ENCODE measurements around the gene TGFBR3.

The TGFBR3 gene

GRCh38 chr1:91730801-91731732 lies 154.9 kb downstream of the TGFBR3 start:
- Histone ChIP-seq H3K36me3 (ENCODE audit: control insufficient read depth, insufficient read depth, low read length) (peaks cover 3% of the 10 kb centered on the region), H3K4me3 (ENCODE audit: insufficient read depth, low read depth, low read length, poor library complexity, severe bottlenecking) (no peak overlapping the region), H3K27ac (ENCODE audit: insufficient read depth, low read length, poor library complexity, severe bottlenecking) (no peak overlapping the region), H3K9me3 (ENCODE audit: control insufficient read depth, low read length) (no peaks in the 10 kb centered on the region), H3K4me1 (ENCODE audit: control insufficient read depth, insufficient read depth, low read length, poor library complexity, severe bottlenecking) (peaks cover 19% of the 10 kb centered on the region), H3K27me3 (replicated peaks; ENCODE audit: control insufficient read depth, insufficient read depth, low read length, poor library complexity, severe bottlenecking) (no peaks in the 10 kb centered on the region)
- DNase-seq = no peak

- DNase-seq = no peak
- Histone ChIP-seq H3K4me3 (ENCODE audit: insufficient read depth, low read depth, low read length, poor library complexity, severe bottlenecking) (no peak overlapping the region), H3K4me1 (ENCODE audit: control insufficient read depth, insufficient read depth, low read length, poor library complexity, severe bottlenecking) (peaks cover 19% of the 10 kb centered on the region), H3K27ac (ENCODE audit: insufficient read depth, low read length, poor library complexity, severe bottlenecking) (no peak overlapping the region), H3K27me3 (replicated peaks; ENCODE audit: control insufficient read depth, insufficient read depth, low read length, poor library complexity, severe bottlenecking) (no peaks in the 10 kb centered on the region), H3K36me3 (ENCODE audit: control insufficient read depth, insufficient read depth, low read length) (peaks cover 3% of the 10 kb centered on the region), H3K9me3 (ENCODE audit: control insufficient read depth, low read length) (no peaks in the 10 kb centered on the region)
Observed at GRCh38 chr1:91729621-91730358, 156.2 kb downstream of the TGFBR3 start.

- Histone ChIP-seq H3K27me3 (replicated peaks; ENCODE audit: control insufficient read depth, insufficient read depth, low read length, poor library complexity, severe bottlenecking) (no peaks in the 10 kb centered on the region), H3K36me3 (ENCODE audit: control insufficient read depth, insufficient read depth, low read length) (peaks cover 3% of the 10 kb centered on the region), H3K4me1 (ENCODE audit: control insufficient read depth, insufficient read depth, low read length, poor library complexity, severe bottlenecking) (peaks cover 19% of the 10 kb centered on the region), H3K9me3 (ENCODE audit: control insufficient read depth, low read length) (no peaks in the 10 kb centered on the region), H3K4me3 (ENCODE audit: insufficient read depth, low read depth, low read length, poor library complexity, severe bottlenecking) (no peak overlapping the region), H3K27ac (ENCODE audit: insufficient read depth, low read length, poor library complexity, severe bottlenecking) (no peak overlapping the region)
- DNase-seq = no peak
Observed at GRCh38 chr1:91727763-91728162, 158.2 kb downstream of the TGFBR3 start.

GRCh38 chr1:91725989-91726721 lies 159.8 kb downstream of the TGFBR3 start:
- H3K4me1 ChIP-seq (ENCODE audit: control insufficient read depth, insufficient read depth, low read length, poor library complexity, severe bottlenecking) = peaks cover 6% of the 10 kb centered on the region
- no peaks in the 10 kb centered on the region for H3K27me3 ChIP-seq (replicated peaks; ENCODE audit: control insufficient read depth, insufficient read depth, low read length, poor library complexity, severe bottlenecking)
- no peak overlapping the region for H3K4me3 ChIP-seq (ENCODE audit: insufficient read depth, low read depth, low read length, poor library complexity, severe bottlenecking)
- H3K36me3 ChIP-seq (ENCODE audit: control insufficient read depth, insufficient read depth, low read length) = peaks cover 9% of the 10 kb centered on the region
- H3K9me3 ChIP-seq (ENCODE audit: control insufficient read depth, low read length) = no peaks in the 10 kb centered on the region
- DNase-seq = no peak
- no peak overlapping the region for H3K27ac ChIP-seq (ENCODE audit: insufficient read depth, low read length, poor library complexity, severe bottlenecking)

- peaks cover 10% of the 10 kb centered on the region for H3K36me3 ChIP-seq (ENCODE audit: control insufficient read depth, insufficient read depth, low read length)
- no peak for DNase-seq
- peaks cover 2% of the 10 kb centered on the region for H3K4me1 ChIP-seq (ENCODE audit: control insufficient read depth, insufficient read depth, low read length, poor library complexity, severe bottlenecking)
- H3K27me3 ChIP-seq (replicated peaks; ENCODE audit: control insufficient read depth, insufficient read depth, low read length, poor library complexity, severe bottlenecking) = no peaks in the 10 kb centered on the region
- no peak overlapping the region for H3K4me3 ChIP-seq (ENCODE audit: insufficient read depth, low read depth, low read length, poor library complexity, severe bottlenecking)
- H3K27ac ChIP-seq (ENCODE audit: insufficient read depth, low read length, poor library complexity, severe bottlenecking) = no peak overlapping the region
- H3K9me3 ChIP-seq (ENCODE audit: control insufficient read depth, low read length) = no peaks in the 10 kb centered on the region
Observed at GRCh38 chr1:91725618-91725988, 160.3 kb downstream of the TGFBR3 start.

- H3K36me3 ChIP-seq (ENCODE audit: control insufficient read depth, insufficient read depth, low read length) = peaks cover 16% of the 10 kb centered on the region
- no peak for DNase-seq
- no peak overlapping the region for H3K4me3 ChIP-seq (ENCODE audit: insufficient read depth, low read depth, low read length, poor library complexity, severe bottlenecking)
- H3K27ac ChIP-seq (ENCODE audit: insufficient read depth, low read length, poor library complexity, severe bottlenecking) = no peak overlapping the region
- H3K9me3 ChIP-seq (ENCODE audit: control insufficient read depth, low read length) = no peaks in the 10 kb centered on the region
- no peaks in the 10 kb centered on the region for H3K27me3 ChIP-seq (replicated peaks; ENCODE audit: control insufficient read depth, insufficient read depth, low read length, poor library complexity, severe bottlenecking)
- no peaks in the 10 kb centered on the region for H3K4me1 ChIP-seq (ENCODE audit: control insufficient read depth, insufficient read depth, low read length, poor library complexity, severe bottlenecking)
Observed at GRCh38 chr1:91724644-91725043, 161.3 kb downstream of the TGFBR3 start.

- Histone ChIP-seq H3K27me3 (replicated peaks; ENCODE audit: control insufficient read depth, insufficient read depth, low read length, poor library complexity, severe bottlenecking) (no peaks in the 10 kb centered on the region), H3K4me3 (ENCODE audit: insufficient read depth, low read depth, low read length, poor library complexity, severe bottlenecking) (no peak overlapping the region), H3K9me3 (ENCODE audit: control insufficient read depth, low read length) (no peaks in the 10 kb centered on the region), H3K36me3 (ENCODE audit: control insufficient read depth, insufficient read depth, low read length) (peaks cover 20% of the 10 kb centered on the region), H3K27ac (ENCODE audit: insufficient read depth, low read length, poor library complexity, severe bottlenecking) (no peak overlapping the region), H3K4me1 (ENCODE audit: control insufficient read depth, insufficient read depth, low read length, poor library complexity, severe bottlenecking) (no peaks in the 10 kb centered on the region)
- DNase-seq = no peak
Observed at GRCh38 chr1:91724231-91724630, 161.7 kb downstream of the TGFBR3 start.

GRCh38 chr1:91720044-91720443 lies 165.9 kb downstream of the TGFBR3 start:
- Histone ChIP-seq H3K27ac (ENCODE audit: insufficient read depth, low read length, poor library complexity, severe bottlenecking) (no peak overlapping the region), H3K4me1 (ENCODE audit: control insufficient read depth, insufficient read depth, low read length, poor library complexity, severe bottlenecking) (no peaks in the 10 kb centered on the region), H3K9me3 (ENCODE audit: control insufficient read depth, low read length) (no peaks in the 10 kb centered on the region), H3K36me3 (ENCODE audit: control insufficient read depth, insufficient read depth, low read length) (peaks cover 36% of the 10 kb centered on the region), H3K27me3 (replicated peaks; ENCODE audit: control insufficient read depth, insufficient read depth, low read length, poor library complexity, severe bottlenecking) (no peaks in the 10 kb centered on the region), H3K4me3 (ENCODE audit: insufficient read depth, low read depth, low read length, poor library complexity, severe bottlenecking) (no peak overlapping the region)
- no peak for DNase-seq

- H3K4me1 ChIP-seq (ENCODE audit: control insufficient read depth, insufficient read depth, low read length, poor library complexity, severe bottlenecking) = no peaks in the 10 kb centered on the region
- H3K27me3 ChIP-seq (replicated peaks; ENCODE audit: control insufficient read depth, insufficient read depth, low read length, poor library complexity, severe bottlenecking) = no peaks in the 10 kb centered on the region
- no peaks in the 10 kb centered on the region for H3K9me3 ChIP-seq (ENCODE audit: control insufficient read depth, low read length)
- H3K4me3 ChIP-seq (ENCODE audit: insufficient read depth, low read depth, low read length, poor library complexity, severe bottlenecking) = no peak overlapping the region
- no peak for DNase-seq
- no peak overlapping the region for H3K27ac ChIP-seq (ENCODE audit: insufficient read depth, low read length, poor library complexity, severe bottlenecking)
- H3K36me3 ChIP-seq (ENCODE audit: control insufficient read depth, insufficient read depth, low read length) = peaks cover 36% of the 10 kb centered on the region
Observed at GRCh38 chr1:91718877-91719276, 167.1 kb downstream of the TGFBR3 start.

Data from effector memory CD4-positive, alpha-beta T cell (primary cell).